GM06990 (cell line): Measurements from ENCODE around the gene GPR158.

Experiments used
- DNase-seq: peaks from one replicate; pipeline ENCODE4 v3.0.0-alpha.2; 2011; ENCODE audit not compliant: insufficient read length; ENCODE audit errors: extremely low read depth
- H3K27me3 ChIP-seq: replicated peaks from 2 replicates; pipeline ENCODE4 v1.6.0; 2011; ENCODE audit warnings: low read length; ENCODE audit not compliant: control insufficient read depth, insufficient read depth
- H3K36me3 ChIP-seq: 2 replicates; pipeline ENCODE4 v1.5.1; 2011; ENCODE audit warnings: low read length; ENCODE audit not compliant: control insufficient read depth, insufficient read depth
- H3K4me3 ChIP-seq: replicated peaks from 2 replicates; pipeline ENCODE4 v1.5.1; 2011; ENCODE audit warnings: low read depth, mild to moderate bottlenecking, control low read depth, low read length
- TF ChIP-seq, protein P1 (sequence below): IDR thresholded peaks from 2 replicates; pipeline ENCODE4 v1.5.1; 2011; ENCODE audit warnings: low read length, control low read depth, mild to moderate bottlenecking, inconsistent platforms; ENCODE audit not compliant: insufficient read depth, poor library complexity, severe bottlenecking

GPR158 gene

DNA sequence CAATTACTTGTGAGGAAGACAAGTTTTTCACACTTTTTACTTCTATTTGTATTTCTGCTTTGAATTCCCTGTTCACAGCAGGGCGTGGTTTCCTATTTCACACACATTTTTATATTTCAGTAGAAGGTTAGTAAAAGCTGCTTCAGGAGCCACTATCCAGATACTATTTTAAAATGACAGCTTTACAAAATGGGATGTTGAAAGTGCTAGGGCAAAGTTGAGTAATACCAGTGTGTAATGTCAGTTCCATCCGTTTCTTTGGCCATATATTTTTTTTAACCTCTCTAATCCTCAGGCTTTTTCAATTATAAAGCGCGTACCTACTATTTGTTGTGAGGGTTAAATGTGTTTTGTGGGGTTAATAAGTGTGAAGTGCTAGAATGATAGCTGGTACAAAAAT lies 276.6 kb downstream of the GPR158 start:
- no peaks in the 10 kb centered on the region for H3K27me3 ChIP-seq
- no peaks in the 10 kb centered on the region for H3K36me3 ChIP-seq
- no peak overlapping the region for H3K4me3 ChIP-seq
- TF ChIP-seq, protein P1, sequence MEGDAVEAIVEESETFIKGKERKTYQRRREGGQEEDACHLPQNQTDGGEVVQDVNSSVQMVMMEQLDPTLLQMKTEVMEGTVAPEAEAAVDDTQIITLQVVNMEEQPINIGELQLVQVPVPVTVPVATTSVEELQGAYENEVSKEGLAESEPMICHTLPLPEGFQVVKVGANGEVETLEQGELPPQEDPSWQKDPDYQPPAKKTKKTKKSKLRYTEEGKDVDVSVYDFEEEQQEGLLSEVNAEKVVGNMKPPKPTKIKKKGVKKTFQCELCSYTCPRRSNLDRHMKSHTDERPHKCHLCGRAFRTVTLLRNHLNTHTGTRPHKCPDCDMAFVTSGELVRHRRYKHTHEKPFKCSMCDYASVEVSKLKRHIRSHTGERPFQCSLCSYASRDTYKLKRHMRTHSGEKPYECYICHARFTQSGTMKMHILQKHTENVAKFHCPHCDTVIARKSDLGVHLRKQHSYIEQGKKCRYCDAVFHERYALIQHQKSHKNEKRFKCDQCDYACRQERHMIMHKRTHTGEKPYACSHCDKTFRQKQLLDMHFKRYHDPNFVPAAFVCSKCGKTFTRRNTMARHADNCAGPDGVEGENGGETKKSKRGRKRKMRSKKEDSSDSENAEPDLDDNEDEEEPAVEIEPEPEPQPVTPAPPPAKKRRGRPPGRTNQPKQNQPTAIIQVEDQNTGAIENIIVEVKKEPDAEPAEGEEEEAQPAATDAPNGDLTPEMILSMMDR: no peak
- DNase-seq: no peak

- DNase-seq: no peak
- Histone ChIP-seq H3K36me3 (no peaks in the 10 kb centered on the region), H3K27me3 (no peaks in the 10 kb centered on the region), H3K4me3 (no peak overlapping the region)
- TF ChIP-seq, protein P1: no peak
These were observed 278.8 kb downstream of the GPR158 start for GRCh38 chr10:25453619-25454018.

GRCh38 chr10:25455980-25456567 lies 281.3 kb downstream of the GPR158 start:
- no peak overlapping the region for H3K4me3 ChIP-seq
- H3K36me3 ChIP-seq: no peaks in the 10 kb centered on the region
- no peak for DNase-seq
- no peaks in the 10 kb centered on the region for H3K27me3 ChIP-seq
- TF ChIP-seq, protein P1: no peak

DNA sequence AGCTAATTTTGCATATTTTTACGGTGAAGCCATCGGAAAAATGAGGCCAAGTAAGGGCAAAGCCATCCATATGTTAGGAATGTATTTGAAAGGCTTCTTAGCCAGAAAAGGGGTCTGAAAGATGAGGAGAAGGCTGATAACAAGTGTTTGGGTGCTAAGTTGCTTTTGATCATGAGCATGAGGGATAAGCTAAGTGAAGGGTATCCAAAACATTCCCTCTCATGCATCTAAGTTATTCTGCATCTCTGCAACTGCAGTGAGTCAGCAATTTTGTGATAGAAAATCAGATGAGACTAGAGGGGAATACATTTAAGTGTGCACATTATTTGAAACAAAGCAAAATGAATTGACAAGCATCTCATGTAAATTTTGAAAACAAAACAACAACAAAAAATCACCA lies 282.8 kb downstream of the GPR158 start:
- H3K36me3 ChIP-seq: no peaks in the 10 kb centered on the region
- TF ChIP-seq, protein P1: no peak
- no peak overlapping the region for H3K4me3 ChIP-seq
- H3K27me3 ChIP-seq: no peaks in the 10 kb centered on the region
- DNase-seq: no peak

DNA sequence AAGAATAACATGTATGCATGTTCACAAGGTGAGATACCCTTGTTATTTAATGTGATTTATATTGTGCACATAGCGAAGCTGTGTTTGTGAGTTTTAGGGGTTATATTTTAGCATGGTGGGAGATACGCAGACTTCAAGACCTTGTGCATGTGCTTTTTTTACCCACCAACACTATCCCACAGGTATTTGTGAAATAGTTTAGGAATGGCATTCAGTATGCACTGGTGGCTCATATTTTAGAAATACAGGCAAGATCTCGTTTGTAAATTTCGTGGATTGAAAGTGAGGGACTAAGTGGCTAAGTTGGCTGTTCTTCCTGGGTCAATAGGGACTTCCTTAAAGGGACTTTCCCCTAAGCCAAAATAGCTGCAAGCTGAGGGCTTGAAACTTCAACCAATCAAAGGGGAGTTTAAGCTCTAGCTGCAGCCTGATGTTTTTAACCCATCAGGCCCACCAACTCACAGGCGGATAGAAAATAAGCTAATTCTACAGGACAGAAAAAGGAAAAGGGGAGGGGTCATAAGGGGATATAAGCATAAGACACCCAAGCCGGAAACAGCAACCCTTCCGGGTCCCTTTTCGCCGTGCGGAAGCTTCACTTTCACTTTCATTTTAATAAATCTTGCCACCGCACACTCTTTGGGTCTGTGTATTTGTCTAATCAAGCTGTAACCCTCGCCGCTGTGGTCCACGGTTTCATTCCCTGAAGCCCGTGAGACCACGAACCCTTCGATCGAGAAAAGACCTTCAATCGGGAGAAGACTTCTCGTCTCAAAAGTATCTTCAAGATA lies 291.0 kb downstream of the GPR158 start:
- Histone ChIP-seq H3K36me3 (no peaks in the 10 kb centered on the region), H3K27me3 (no peaks in the 10 kb centered on the region), H3K4me3 (no peak overlapping the region)
- DNase-seq: no peak
- TF ChIP-seq, protein P1: no peak

- DNase-seq: no peak
- TF ChIP-seq, protein P1: no peak
These were observed 293.1 kb downstream of the GPR158 start for GRCh38 chr10:25467881-25468280.

More at GRCh38 chr10:25467881-25468280, 293.1 kb downstream of the GPR158 start:
- H3K27me3 ChIP-seq: no peaks in the 10 kb centered on the region
- no peak overlapping the region for H3K4me3 ChIP-seq
- H3K36me3 ChIP-seq: no peaks in the 10 kb centered on the region
